ENCODE measurements around the gene TRIM61. TPM values are rescaled to one million over a fixed set of nuclear protein-coding genes. Genes with fewer than 3 reads are reported as not detected.
A peak's percentile ranks its signal among the peaks of the same experiment; 100 is the strongest.
"Not testable (repeated sequence)": the region's sequence is repeated elsewhere in the genome, so short reads cannot be mapped to it uniquely, and the experiment has no call there.

Gene TRIM61
- total RNA-seq, 1 donor: 1.1 TPM

GRCh38 chr4:164989471-164989870, 12.0 kb upstream of the TRIM61 start:
- H3K4me3 ChIP-seq (ENCODE audit: low read depth, low read length): no peak overlapping the region
- TF ChIP-seq, protein P1, sequence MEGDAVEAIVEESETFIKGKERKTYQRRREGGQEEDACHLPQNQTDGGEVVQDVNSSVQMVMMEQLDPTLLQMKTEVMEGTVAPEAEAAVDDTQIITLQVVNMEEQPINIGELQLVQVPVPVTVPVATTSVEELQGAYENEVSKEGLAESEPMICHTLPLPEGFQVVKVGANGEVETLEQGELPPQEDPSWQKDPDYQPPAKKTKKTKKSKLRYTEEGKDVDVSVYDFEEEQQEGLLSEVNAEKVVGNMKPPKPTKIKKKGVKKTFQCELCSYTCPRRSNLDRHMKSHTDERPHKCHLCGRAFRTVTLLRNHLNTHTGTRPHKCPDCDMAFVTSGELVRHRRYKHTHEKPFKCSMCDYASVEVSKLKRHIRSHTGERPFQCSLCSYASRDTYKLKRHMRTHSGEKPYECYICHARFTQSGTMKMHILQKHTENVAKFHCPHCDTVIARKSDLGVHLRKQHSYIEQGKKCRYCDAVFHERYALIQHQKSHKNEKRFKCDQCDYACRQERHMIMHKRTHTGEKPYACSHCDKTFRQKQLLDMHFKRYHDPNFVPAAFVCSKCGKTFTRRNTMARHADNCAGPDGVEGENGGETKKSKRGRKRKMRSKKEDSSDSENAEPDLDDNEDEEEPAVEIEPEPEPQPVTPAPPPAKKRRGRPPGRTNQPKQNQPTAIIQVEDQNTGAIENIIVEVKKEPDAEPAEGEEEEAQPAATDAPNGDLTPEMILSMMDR (IDR thresholded peaks at IDR 0.05; ENCODE audit: insufficient read depth, low read length): no peak
- DNase-seq (ENCODE audit: low read depth): no peak

- H3K4me3 ChIP-seq (ENCODE audit: low read depth, low read length); DNase-seq (ENCODE audit: low read depth): not testable (repeated sequence)
Observed at GRCh38 chr4:164971929-164972328, 5.5 kb downstream of the TRIM61 start.

DNA sequence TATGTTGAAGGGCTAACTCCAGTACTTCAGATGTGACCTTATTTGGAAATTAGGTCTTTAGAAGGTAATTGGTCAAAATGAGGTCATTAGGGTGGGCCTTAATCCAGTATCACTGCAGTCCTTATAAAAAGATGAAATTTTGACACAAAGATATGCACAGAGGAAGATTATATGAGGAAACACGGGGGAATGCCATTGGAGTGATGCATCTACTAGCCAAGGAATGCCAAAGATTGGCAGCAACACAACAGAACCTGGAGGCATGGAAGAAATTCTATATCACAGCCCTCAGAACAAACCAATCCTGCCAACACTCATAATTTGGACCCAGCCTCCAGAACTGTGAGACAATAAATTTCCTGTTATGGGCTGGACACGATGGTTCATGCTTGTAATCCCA, 17.6 kb downstream of the TRIM61 start:
- TF ChIP-seq, protein P1 (IDR thresholded peaks at IDR 0.05; ENCODE audit: insufficient read depth, low read length): no peak
- DNase-seq (ENCODE audit: low read depth): peak; percentile 6
- H3K4me3 ChIP-seq (ENCODE audit: low read depth, low read length): no peak overlapping the region

DNA sequence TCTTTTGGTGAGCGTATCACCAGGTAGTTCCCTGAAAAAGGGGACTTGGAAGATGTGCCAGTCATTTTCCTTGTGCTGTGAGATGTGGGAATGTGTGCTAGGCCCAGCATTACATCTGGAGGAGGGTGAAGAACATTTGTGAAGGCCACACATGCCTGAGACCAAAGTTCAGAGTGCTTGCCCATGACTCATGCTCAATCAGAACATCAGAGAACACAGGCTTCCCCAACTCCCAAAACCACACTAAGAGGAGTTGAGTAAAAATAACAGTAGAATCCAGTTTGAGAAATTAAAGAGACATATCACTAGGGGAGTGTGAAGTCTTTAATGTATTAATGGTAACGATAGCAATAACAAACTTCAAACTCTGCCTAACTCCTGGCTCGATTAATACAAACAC, 18.0 kb downstream of the TRIM61 start:
- DNase-seq (ENCODE audit: low read depth); H3K4me3 ChIP-seq (ENCODE audit: low read depth, low read length): not testable (repeated sequence)

GRCh38 chr4:164956766-164957643, 20.5 kb downstream of the TRIM61 start:
- peak; percentile 55 for DNase-seq (ENCODE audit: low read depth)
- peak overlapping the region; percentile 75 for H3K4me3 ChIP-seq (ENCODE audit: low read depth, low read length)
- TF ChIP-seq, protein P1 (IDR thresholded peaks at IDR 0.05; ENCODE audit: insufficient read depth, low read length): no peak

DNA sequence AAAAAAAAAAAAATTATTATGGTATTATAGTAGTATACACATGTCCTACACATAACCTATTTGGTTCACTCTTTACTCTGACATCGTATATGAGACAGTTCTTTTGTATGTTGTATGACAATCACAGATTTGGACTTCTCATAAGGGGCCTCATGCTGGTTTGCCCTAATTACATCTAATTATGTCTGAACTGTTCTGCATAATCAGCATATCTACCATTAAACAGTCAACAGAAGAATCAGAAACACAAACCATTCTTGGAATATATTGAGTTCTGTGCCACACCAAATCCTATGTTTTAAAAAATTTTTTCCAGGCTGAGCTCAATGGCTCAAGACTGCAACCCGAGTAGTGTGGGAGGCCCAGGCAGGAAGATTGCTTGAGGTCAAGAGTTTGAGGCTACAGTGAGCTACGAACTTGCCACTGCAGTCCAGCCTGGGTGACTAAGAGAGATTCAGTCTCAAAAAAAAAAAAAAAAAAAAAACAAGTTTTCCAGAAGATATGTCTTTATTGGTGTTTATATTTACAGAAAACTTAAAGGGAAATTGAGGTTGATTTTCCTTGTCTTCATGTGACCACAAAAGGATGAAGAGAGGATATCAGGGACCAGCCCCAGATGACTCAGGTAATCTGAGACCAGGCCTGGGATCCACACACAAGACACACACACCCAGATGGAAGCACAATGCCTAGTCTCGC, 22.2 kb downstream of the TRIM61 start:
- TF ChIP-seq, protein P1 (IDR thresholded peaks at IDR 0.05; ENCODE audit: insufficient read depth, low read length): no peak
- no peak for DNase-seq (ENCODE audit: low read depth)

DNA sequence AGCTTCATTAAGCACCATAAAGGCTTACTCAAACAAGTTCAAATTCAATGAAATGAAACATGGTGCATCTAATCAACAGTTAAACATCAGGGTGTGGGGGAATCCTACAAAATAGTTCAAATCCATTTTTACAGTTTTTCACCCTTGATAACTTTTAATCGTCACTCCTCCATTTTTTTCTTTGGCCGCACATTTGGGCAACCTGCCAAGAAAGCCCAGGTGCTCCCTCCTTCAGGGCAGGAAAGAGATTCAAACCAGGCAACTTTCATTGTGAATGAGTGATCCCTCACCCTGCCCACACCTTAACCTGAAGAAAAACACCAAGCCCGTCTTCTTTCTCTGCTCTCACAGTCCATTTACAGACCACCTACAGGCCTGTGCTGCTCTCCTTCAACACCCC, 24.9 kb downstream of the TRIM61 start:
- no peak for DNase-seq (ENCODE audit: low read depth)
- H3K4me3 ChIP-seq (ENCODE audit: low read depth, low read length): no peak overlapping the region
- TF ChIP-seq, protein P1 (IDR thresholded peaks at IDR 0.05; ENCODE audit: insufficient read depth, low read length): no peak

More for the DNA sequence above, 22.2 kb downstream of the TRIM61 start:
- H3K4me3 ChIP-seq (ENCODE audit: low read depth, low read length): no peak overlapping the region

Data from fibroblast of the aortic adventitia (primary cell).